GM12878 (cell line): ENCODE data around the gene CHCHD6. TPM values are rescaled to one million over a fixed set of nuclear protein-coding genes. Genes with fewer than 3 reads are reported as not detected.

Experiments used
- ATAC-seq: fragments of 200-7000 bp; cut with Tn5 transposase; 3 replicates; pipeline ENCODE4 v1.9.1; 2020; ENCODE audit warnings: mild to moderate bottlenecking, moderate library complexity
- BruUV-seq: library from RNA; stranded (reverse); fragments of 400-500 nt; replicated peaks from 2 replicates; lab custom pipeline; 2021; lab: Mats Ljungman, UMichigan
- CTCF ChIA-PET: fragments of 300-600 bp; sonication (Branson Sonifier 250); formaldehyde crosslinking; extraction: SDS; loops from one replicate; lab custom pipeline; 2021; ENCODE audit warnings: inconsistent platforms; lab: Yijun Ruan, JAX
- POLR2A ChIA-PET: fragments of 350-600 bp; formaldehyde crosslinking; extraction: SDS; loops from one replicate; lab custom pipeline; 2021; ENCODE audit warnings: inconsistent platforms; lab: Charles Lee
- RAD21 ChIA-PET: fragments of 300-600 bp; sonication (Branson Sonifier 250); formaldehyde crosslinking; loops from one replicate; lab custom pipeline; 2023; ENCODE audit warnings: antibody characterized with exemption; ENCODE audit not compliant: unreplicated experiment; lab: Charles Lee
- SMC1A ChIA-PET: fragments of 300-600 bp; sonication (Branson Sonifier 250); formaldehyde crosslinking; loops from one replicate; lab custom pipeline; 2023; ENCODE audit not compliant: unreplicated experiment, uncharacterized antibody; lab: Charles Lee
- DNase-seq: peaks from one replicate; pipeline ENCODE4 v3.0.0-alpha.2; 2011; ENCODE audit warnings: low read depth, low spot score
- FAIRE-seq: peaks from 3 replicates; lab custom pipeline; 2011; peaks lifted over from hg19 to GRCh38; lab: Jason Lieb, UNC
- H2AFZ ChIP-seq: 2 replicates; pipeline ENCODE4 v1.6.0; 2011; ENCODE audit warnings: low read depth, low read length, control low read depth; ENCODE audit not compliant: control insufficient read depth
- H3K27ac ChIP-seq: 2 replicates; pipeline ENCODE4 v1.5.1; 2011; ENCODE audit warnings: control low read depth; ENCODE audit not compliant: control insufficient read depth, insufficient read depth
- H3K27me3 ChIP-seq, 2 experiments: replicated peaks in 1 of 2; 2 replicates each; pipeline versions ENCODE4 v1.6.0 to v1.6.1; 2011; ENCODE audit warnings: low read length in 1 of 2; ENCODE audit not compliant: control insufficient read depth in 2 of 2, insufficient read depth in 2 of 2
- H3K36me3 ChIP-seq, 2 experiments: 2 replicates each; pipeline ENCODE4 v1.5.1; 2011; ENCODE audit warnings: low read length in 1 of 2; ENCODE audit not compliant: control insufficient read depth in 2 of 2, insufficient read depth in 2 of 2
- H3K4me1 ChIP-seq: 2 replicates; pipeline ENCODE4 v1.6.1; 2011; ENCODE audit warnings: mild to moderate bottlenecking, low read length, moderate library complexity, mixed read lengths; ENCODE audit not compliant: control insufficient read depth, insufficient read depth
- H3K4me2 ChIP-seq: 2 replicates; pipeline ENCODE4 v1.6.0; 2011; ENCODE audit warnings: control low read depth; ENCODE audit not compliant: control insufficient read depth, insufficient read depth
- H3K4me3 ChIP-seq: fragments of 200-600 bp; sonication (generic); 2 replicates; pipeline ENCODE4 v1.5.1; 2016
- H3K79me2 ChIP-seq: 2 replicates; pipeline ENCODE4 v1.6.0; 2011; ENCODE audit warnings: low read length; ENCODE audit not compliant: control insufficient read depth, insufficient read depth
- H3K9ac ChIP-seq: 2 replicates; pipeline ENCODE4 v1.8.0; 2011; ENCODE audit warnings: low read length, control low read depth, mixed read lengths; ENCODE audit not compliant: control insufficient read depth, insufficient read depth
- H3K9me3 ChIP-seq: replicated peaks from 3 replicates; pipeline ENCODE4 v1.5.1; 2011; ENCODE audit warnings: mild to moderate bottlenecking, low read length; ENCODE audit not compliant: control insufficient read depth, insufficient read depth
- H4K20me1 ChIP-seq: 2 replicates; pipeline ENCODE4 v1.6.0; 2011; ENCODE audit not compliant: control insufficient read depth, insufficient read depth
- CBFB ChIP-seq: IDR thresholded peaks from 2 replicates; pipeline ENCODE4 v1.6.1; 2016; ENCODE audit warnings: antibody characterized with exemption, low read depth
- TARDBP ChIP-seq: IDR thresholded peaks from 2 replicates; pipeline ENCODE4 v1.6.1; 2016; ENCODE audit warnings: borderline replicate concordance
- ZBTB11 ChIP-seq: fragments of 450-650 bp; formaldehyde crosslinking; IDR thresholded peaks from 2 replicates; pipeline ENCODE4 v1.5.0; 2022; ENCODE audit warnings: mild to moderate bottlenecking, missing genetic modification characterization
- ZNF24 ChIP-seq: fragments of 450-650 bp; IDR thresholded peaks from 2 replicates; pipeline ENCODE4 v1.6.1; 2017; ENCODE audit warnings: antibody characterized with exemption, mild to moderate bottlenecking
- WGBS: methylation state at CpG from one replicate; pipeline ENCODE4 v1.1.6; 2016; ENCODE audit warnings: low lambda C conversion rate; ENCODE audit not compliant: insufficient replicate concordance, insufficient coverage; ENCODE audit errors: missing lambda C conversion rate; 5-methylcytosine and 5-hydroxymethylcytosine counted together
- in situ Hi-C: fragments of 300-500 bp; cut with MboI; formaldehyde crosslinking; loops from 9 replicates; pipeline ENCODE4 v1.14.3; 2018; ENCODE audit warnings: mixed read lengths
- intact Hi-C: fragments of 100-400 bp; cut with micrococcal nuclease; formaldehyde crosslinking; loops from one replicate; pipeline ENCODE4 v1.14.2; 2022; ENCODE audit not compliant: unreplicated experiment
- polyA plus RNA-seq, 11 experiments: library from polyadenylated mRNA; depleted of rRNA in 4 of 11; unstranded in 6 of 11; stranded (reverse) in 5 of 11; fragments of >200 nt; fragmentation: Nextera tagmentation in 4 of 11; fragmentation: Illumina TruSeq in 1 of 11; extraction: Ambion mirVana in 4 of 11; extraction: Trizol in 1 of 11; gene quantifications; 1 replicate in 1 of 11; 2 replicates in 10 of 11; pipeline versions ENCODE4 v1.2.1 to v1.2.3, GENCODE V29; 2011 to 2016; ENCODE audit warnings: inconsistent platforms in 2 of 11, missing spikeins in 2 of 11, low read depth in 1 of 11
- total RNA-seq, 4 experiments: library from RNA; depleted of rRNA in 3 of 4; stranded (reverse); fragments of >200 nt in 3 of 4; fragmentation: Illumina TruSeq in 1 of 4; extraction: Trizol in 1 of 4; gene quantifications; 2 replicates each; pipeline versions ENCODE4 v1.2.1 to v1.2.3, GENCODE V29; 2013 to 2021

Gene CHCHD6
- total and polyA plus RNA-seq, 10 of the 15 experiments (the other 5 are each of a cell fraction or from before 2014, with no cell fraction given), result 2.7 to 16.7 (median 12.3) TPM

- Histone ChIP-seq H2AFZ (no peak overlapping the region), H3K4me3 (no peak overlapping the region), H3K9ac (no peak overlapping the region), H3K27ac (no peak overlapping the region), H3K4me1 (no peaks in the 10 kb centered on the region), H3K9me3 (no peaks in the 10 kb centered on the region), H3K27me3 (no peaks in the 10 kb centered on the region), H3K79me2 (no peaks in the 10 kb centered on the region), H3K4me2 (no peak overlapping the region), H4K20me1 (no peaks in the 10 kb centered on the region), H3K36me3 (no peaks in the 10 kb centered on the region)
- no peak for FAIRE-seq
- ATAC-seq, result no peak
- SMC1A ChIA-PET, result interaction anchor here (0.6 kb wide), 1 partner anchor 671 kb away, joined by 3 read pairs; no protein-coding TSS in a partner anchor
- POLR2A ChIA-PET, result no interaction called here
- in situ Hi-C loops (no loop called here), intact Hi-C loops (no loop called here)
- CTCF ChIA-PET, result no interaction called here
- RAD21 ChIA-PET, result no interaction called here
- TF ChIP-seq ZNF24, result no peak
- TF ChIP-seq ZBTB11 (CRISPR knock-in tag), result no peak
- no peak for TF ChIP-seq TARDBP
- BruUV-seq, result no TSS peak
- no peak for DNase-seq
- WGBS, result 31% methylated on average over 1 of the region's 1 CpG
These were observed 169.4 kb downstream of the CHCHD6 start for GRCh38 chr3:126873416-126873815.

GRCh38 chr3:126878664-126879063, 174.6 kb downstream of the CHCHD6 start:
- H3K27ac ChIP-seq, result no peak overlapping the region
- DNase-seq, result no peak
- no peaks in the 10 kb centered on the region for H3K36me3 ChIP-seq
- no peaks in the 10 kb centered on the region for H4K20me1 ChIP-seq
- intact Hi-C loops (no loop called here), in situ Hi-C loops (no loop called here)
- BruUV-seq, result no TSS peak
- no peak for TF ChIP-seq CBFB
- no peaks in the 10 kb centered on the region for H3K79me2 ChIP-seq
- H2AFZ ChIP-seq, result no peak overlapping the region
- no peak for ATAC-seq
- 93% methylated on average over 3 of the region's 3 CpGs for WGBS
- H3K4me2 ChIP-seq, result no peak overlapping the region
- no peak overlapping the region for H3K9ac ChIP-seq
- no peak overlapping the region for H3K4me3 ChIP-seq
- SMC1A ChIA-PET, result no interaction called here
- H3K9me3 ChIP-seq, result no peaks in the 10 kb centered on the region
- peaks cover 3% of the 10 kb centered on the region; the same call in 1 of the 2 replicates for H3K4me1 ChIP-seq
- POLR2A ChIA-PET, result no interaction called here
- H3K27me3 ChIP-seq, result no peaks in the 10 kb centered on the region
- RAD21 ChIA-PET, result no interaction called here
- no peak for FAIRE-seq
- CTCF ChIA-PET, result no interaction called here
